Mucosa of stomach (tissue), 1 donor: ENCODE measurements around the gene TACC3.
A peak's percentile ranks its signal among the peaks of the same experiment; 100 is the strongest.

Experiments used
- H3K27me3 ChIP-seq: one replicate; pipeline ENCODE4 v1.7.0; 2013; ENCODE audit warnings: mild to moderate bottlenecking, low read length; ENCODE audit not compliant: control insufficient read depth, insufficient read depth
- H3K36me3 ChIP-seq: one replicate; pipeline ENCODE4 v1.7.0; 2013; ENCODE audit warnings: low read length; ENCODE audit not compliant: control insufficient read depth, insufficient read depth
- H3K4me1 ChIP-seq: one replicate; pipeline ENCODE4 v1.7.0; 2013; ENCODE audit warnings: mild to moderate bottlenecking, low read length; ENCODE audit not compliant: control insufficient read depth, insufficient read depth
- H3K4me3 ChIP-seq: one replicate; pipeline ENCODE4 v1.7.0; 2013; ENCODE audit warnings: low read length
- H3K9ac ChIP-seq: one replicate; pipeline ENCODE4 v1.7.0; 2013; ENCODE audit warnings: mild to moderate bottlenecking, low read length, moderate library complexity
- H3K9me3 ChIP-seq: one replicate; pipeline ENCODE4 v1.7.0; 2013; ENCODE audit warnings: mild to moderate bottlenecking, low read length, moderate library complexity; ENCODE audit not compliant: control insufficient read depth
- donor health status: Pancreatic carcinoma.

TACC3 gene

GRCh38 chr4:1753294-1753696 is 32.0 kb downstream of the TACC3 start:
- Histone ChIP-seq H3K4me3 (no peak overlapping the region), H3K9ac (peak overlapping the region; percentile 58), H3K9me3 (no peaks in the 10 kb centered on the region), H3K36me3 (no peaks in the 10 kb centered on the region), H3K4me1 (peaks cover 22% of the 10 kb centered on the region), H3K27me3 (peaks cover 7% of the 10 kb centered on the region)

- Histone ChIP-seq H3K9ac (no peak overlapping the region), H3K4me3 (no peak overlapping the region), H3K4me1 (peaks cover 22% of the 10 kb centered on the region), H3K36me3 (no peaks in the 10 kb centered on the region), H3K9me3 (no peaks in the 10 kb centered on the region), H3K27me3 (peaks cover 7% of the 10 kb centered on the region)
Measured at GRCh38 chr4:1753697-1754311, 32.5 kb downstream of the TACC3 start.

GRCh38 chr4:1754336-1754735 is 33.0 kb downstream of the TACC3 start:
- Histone ChIP-seq H3K4me1 (peaks cover 22% of the 10 kb centered on the region), H3K36me3 (no peaks in the 10 kb centered on the region)

GRCh38 chr4:1755297-1755696 is 34.0 kb downstream of the TACC3 start:
- Histone ChIP-seq H3K27me3 (peaks cover 7% of the 10 kb centered on the region), H3K9ac (no peak overlapping the region), H3K4me3 (no peak overlapping the region), H3K9me3 (no peaks in the 10 kb centered on the region), H3K36me3 (no peaks in the 10 kb centered on the region), H3K4me1 (peaks cover 22% of the 10 kb centered on the region)

More at GRCh38 chr4:1754336-1754735, 33.0 kb downstream of the TACC3 start:
- Histone ChIP-seq H3K9ac (no peak overlapping the region), H3K9me3 (no peaks in the 10 kb centered on the region), H3K4me3 (no peak overlapping the region), H3K27me3 (peaks cover 7% of the 10 kb centered on the region)

- Histone ChIP-seq H3K27me3 (peaks cover 7% of the 10 kb centered on the region), H3K9me3 (no peaks in the 10 kb centered on the region), H3K4me1 (peaks cover 22% of the 10 kb centered on the region), H3K9ac (no peak overlapping the region), H3K36me3 (no peaks in the 10 kb centered on the region), H3K4me3 (no peak overlapping the region)
Measured at GRCh38 chr4:1756079-1756478, 34.8 kb downstream of the TACC3 start.

GRCh38 chr4:1756893-1757779 is 35.8 kb downstream of the TACC3 start:
- Histone ChIP-seq H3K4me1 (peaks cover 16% of the 10 kb centered on the region), H3K9me3 (no peaks in the 10 kb centered on the region), H3K36me3 (no peaks in the 10 kb centered on the region), H3K9ac (no peak overlapping the region), H3K4me3 (no peak overlapping the region), H3K27me3 (peaks cover 13% of the 10 kb centered on the region)

- Histone ChIP-seq H3K4me1 (peaks cover 9% of the 10 kb centered on the region), H3K9me3 (no peaks in the 10 kb centered on the region), H3K4me3 (no peak overlapping the region), H3K36me3 (no peaks in the 10 kb centered on the region), H3K27me3 (peaks cover 14% of the 10 kb centered on the region), H3K9ac (no peak overlapping the region)
Measured at GRCh38 chr4:1757836-1758235, 36.5 kb downstream of the TACC3 start.

- no peaks in the 10 kb centered on the region for H3K9me3 ChIP-seq
- peaks cover 18% of the 10 kb centered on the region for H3K27me3 ChIP-seq
- no peaks in the 10 kb centered on the region for H3K36me3 ChIP-seq
- peaks cover 2% of the 10 kb centered on the region for H3K4me1 ChIP-seq
- no peak overlapping the region for H3K9ac ChIP-seq
- H3K4me3 ChIP-seq, result no peak overlapping the region
Measured at GRCh38 chr4:1758306-1759121, 37.2 kb downstream of the TACC3 start.

- Histone ChIP-seq H3K9ac (no peak overlapping the region), H3K4me1 (peaks cover 4% of the 10 kb centered on the region), H3K27me3 (peaks cover 22% of the 10 kb centered on the region), H3K36me3 (no peaks in the 10 kb centered on the region), H3K9me3 (no peaks in the 10 kb centered on the region), H3K4me3 (no peak overlapping the region)
Measured at GRCh38 chr4:1759170-1759817, 38.0 kb downstream of the TACC3 start.

GRCh38 chr4:1759818-1760223 is 38.5 kb downstream of the TACC3 start:
- H3K4me1 ChIP-seq, result peaks cover 4% of the 10 kb centered on the region
- peaks cover 25% of the 10 kb centered on the region for H3K27me3 ChIP-seq
- no peak overlapping the region for H3K4me3 ChIP-seq
- H3K36me3 ChIP-seq, result no peaks in the 10 kb centered on the region
- H3K9me3 ChIP-seq, result no peaks in the 10 kb centered on the region
- no peak overlapping the region for H3K9ac ChIP-seq

GRCh38 chr4:1760521-1761071 is 39.3 kb downstream of the TACC3 start:
- H3K9ac ChIP-seq, result no peak overlapping the region
- no peaks in the 10 kb centered on the region for H3K36me3 ChIP-seq
- H3K4me1 ChIP-seq, result peaks cover 4% of the 10 kb centered on the region
- H3K4me3 ChIP-seq, result no peak overlapping the region
- H3K9me3 ChIP-seq, result no peaks in the 10 kb centered on the region
- H3K27me3 ChIP-seq, result peaks cover 31% of the 10 kb centered on the region
